GM20431 (cell line): ENCODE data around the gene MRM2.

Source experiments
- in situ Hi-C: fragments of 300-500 bp; cut with MseI, MboI; formaldehyde crosslinking; loops from one replicate; pipeline ENCODE4 v1.15.0; 2020; ENCODE audit warnings: low sequenced_read_pairs; ENCODE audit not compliant: unreplicated experiment

Gene MRM2

DNA sequence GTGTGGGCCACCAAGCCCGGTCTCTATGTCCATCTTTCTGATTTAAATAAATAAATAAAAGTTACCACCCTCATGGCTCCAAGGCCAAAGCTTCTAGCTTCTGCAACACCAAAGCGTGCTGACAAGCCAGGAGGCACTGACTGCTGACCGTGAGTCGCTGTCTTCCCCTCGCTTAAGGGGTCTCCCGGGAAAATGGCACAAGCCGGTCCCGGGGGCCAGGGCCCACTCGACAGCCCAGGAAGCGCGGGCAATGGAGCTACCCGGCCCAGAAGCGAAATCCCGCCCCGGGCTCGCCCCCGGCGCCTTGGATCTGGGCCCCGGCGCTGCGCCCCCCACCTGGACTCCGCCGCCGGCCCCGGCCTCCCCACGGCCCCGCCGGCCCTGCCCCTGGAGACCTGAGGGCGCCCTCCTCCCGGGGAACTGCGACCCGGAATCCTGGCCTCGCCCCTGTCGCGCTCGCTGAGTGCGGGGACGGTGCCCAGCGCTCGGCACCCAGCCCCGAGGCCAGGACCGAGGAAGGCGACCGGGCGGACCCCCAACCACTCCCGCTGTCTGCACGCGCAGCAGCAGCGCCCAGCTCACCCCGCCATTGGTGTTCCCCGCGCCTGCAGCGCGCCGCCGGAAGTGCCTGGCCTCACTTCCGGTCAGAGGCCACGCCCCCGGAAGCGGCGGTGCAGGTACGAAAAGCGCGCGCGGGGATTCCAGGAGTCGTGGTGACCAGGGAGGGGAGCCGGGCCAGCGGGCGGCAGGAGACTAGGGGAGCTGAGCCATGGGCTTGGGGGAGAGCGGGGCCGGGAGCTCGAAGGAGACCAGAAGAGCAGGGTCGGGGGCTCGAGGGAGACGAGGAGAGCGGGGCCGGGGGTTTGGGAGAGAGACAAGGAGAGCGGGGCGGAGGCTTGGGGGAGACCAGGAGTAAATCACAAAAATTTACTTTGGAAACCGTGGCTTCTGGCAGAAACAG, at the start of gene MRM2, which contains the start of gene NUDT1:
Gene MRM2, minus strand, starts transcription at position 626 of the 961 bp plus-strand sequence. Its CDS starts 36 bp downstream, at position 590.
Gene NUDT1, plus strand, starts transcription at position 647 of the 961 bp plus-strand sequence. CDS start 2,349 bp downstream, outside the sequence.
- in situ Hi-C loops, result loop anchor here (10.0 kb wide), 1 partner anchor 103 kb away; no protein-coding TSS in a partner anchor

DNA sequence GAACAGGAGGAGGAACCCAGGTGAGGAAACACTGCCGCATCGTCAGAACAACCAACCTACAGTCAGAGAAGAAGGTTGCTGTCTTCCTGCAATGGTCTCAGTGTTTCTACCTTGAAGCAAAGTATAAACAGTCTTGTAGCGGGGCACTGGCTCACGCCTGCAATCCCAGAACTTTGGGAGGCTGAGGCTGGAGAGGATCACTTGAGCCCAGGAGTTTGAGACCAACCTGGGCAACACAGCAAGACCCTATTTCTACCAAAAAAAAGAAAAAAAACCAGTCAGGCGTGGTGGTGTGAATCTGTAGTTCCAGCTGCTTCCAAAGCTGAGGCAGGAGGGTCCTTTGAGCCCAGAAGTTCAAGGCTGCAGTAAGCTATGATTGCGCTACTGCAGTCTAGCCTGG, 48.9 kb upstream of the MRM2 start:
- in situ Hi-C loops, result no loop called here

DNA sequence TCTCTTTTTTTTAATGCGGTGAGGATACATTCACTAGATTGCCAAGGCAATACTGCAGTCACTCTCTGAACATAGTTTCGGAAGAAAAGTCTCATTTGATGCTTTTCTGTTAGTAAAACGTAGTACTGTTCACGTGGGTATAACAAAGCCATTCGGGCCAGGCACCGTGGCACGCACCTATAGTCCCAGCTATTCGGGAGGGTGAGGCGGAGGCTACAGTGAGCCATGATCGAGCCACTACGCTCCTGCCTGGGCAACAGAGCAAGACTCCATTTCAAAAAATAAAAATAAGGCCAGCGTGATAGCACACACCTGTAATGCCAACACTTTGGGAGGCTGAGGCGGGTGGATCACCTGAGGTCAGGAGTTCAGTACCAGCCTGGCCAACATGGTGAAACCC, 47.6 kb upstream of the MRM2 start:
- in situ Hi-C loops, result no loop called here

DNA sequence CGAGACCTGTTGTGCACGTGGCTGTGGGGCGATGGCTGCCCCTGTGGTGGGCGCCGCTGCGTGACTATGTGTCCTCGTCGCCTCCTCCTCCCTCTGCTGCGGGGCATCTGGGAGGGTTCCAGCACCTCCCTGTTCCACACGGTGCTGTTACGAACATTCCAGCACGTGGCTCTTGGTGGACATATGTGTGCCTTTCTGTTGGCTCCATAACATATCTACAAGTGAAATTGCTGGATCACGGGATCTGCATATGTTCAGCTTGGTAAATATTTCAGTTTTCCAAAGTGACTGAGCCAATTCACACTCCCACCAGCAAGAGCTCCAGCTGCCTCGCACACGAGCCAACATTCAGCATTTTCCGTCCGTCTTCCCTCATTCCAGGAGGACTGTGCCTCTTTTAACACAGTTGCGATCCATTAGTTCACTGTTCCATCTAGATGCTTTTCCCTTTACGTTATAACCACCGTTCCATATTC, 47.1 kb upstream of the MRM2 start:
- in situ Hi-C loops, result no loop called here

DNA sequence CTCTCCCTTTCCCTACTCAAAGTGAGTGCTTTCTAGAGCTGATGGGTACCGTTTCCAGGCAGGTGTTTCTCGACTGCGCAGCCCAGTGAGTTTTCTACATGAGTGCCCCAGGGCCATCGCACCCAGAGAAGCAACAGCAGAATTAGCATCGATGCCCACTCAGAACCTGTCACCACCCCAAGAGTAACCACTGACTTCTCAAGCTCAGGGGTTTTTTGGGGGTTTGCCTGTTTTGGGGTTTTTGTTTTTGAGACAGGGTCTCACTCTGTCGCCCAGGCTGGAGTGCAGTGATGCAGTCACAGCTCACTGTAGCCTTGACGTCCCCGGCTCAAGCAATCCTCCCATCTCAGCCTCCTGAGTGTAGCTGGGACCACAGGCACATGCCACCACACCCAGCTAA, 46.5 kb upstream of the MRM2 start:
- in situ Hi-C loops, result no loop called here

DNA sequence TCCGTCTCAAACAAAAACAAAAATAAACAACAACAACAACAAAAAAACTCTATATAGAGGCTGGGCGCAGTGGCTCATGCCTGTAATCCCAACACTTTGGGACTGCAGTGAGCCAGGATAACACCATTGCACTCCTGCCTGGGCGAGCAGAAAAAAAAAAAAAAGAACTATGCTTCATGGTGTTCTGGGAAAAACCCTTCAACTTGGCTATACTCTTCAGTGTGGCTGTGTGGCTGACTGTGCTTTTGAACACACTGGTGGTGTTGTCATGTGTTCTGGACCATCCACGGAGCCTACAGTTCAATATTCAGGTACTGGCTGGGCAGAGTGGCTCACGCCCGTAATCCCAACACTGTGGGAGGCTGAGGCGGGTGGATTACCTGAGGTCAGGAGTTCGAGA, 45.7 kb upstream of the MRM2 start:
- in situ Hi-C loops, result no loop called here

DNA sequence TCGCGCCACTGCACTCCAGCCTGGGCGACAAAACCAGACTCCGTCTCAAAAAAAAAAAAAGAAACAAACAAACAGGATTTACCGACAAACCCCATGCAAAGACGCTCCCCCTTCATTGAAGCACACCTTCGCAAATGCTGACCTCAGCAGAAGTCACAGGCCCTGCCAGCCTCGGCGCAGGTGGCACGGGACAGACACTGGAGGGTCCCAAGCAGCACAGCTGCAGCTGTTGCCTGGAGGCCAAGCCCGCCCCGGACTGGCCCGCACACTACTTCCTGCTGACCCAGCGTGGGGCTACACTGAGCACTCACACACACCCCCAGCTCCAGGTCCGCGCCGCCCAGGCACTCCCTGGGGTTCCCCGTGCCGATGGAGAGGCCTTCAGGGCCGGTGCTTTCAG, 41.1 kb upstream of the MRM2 start:
- in situ Hi-C loops, result no loop called here

DNA sequence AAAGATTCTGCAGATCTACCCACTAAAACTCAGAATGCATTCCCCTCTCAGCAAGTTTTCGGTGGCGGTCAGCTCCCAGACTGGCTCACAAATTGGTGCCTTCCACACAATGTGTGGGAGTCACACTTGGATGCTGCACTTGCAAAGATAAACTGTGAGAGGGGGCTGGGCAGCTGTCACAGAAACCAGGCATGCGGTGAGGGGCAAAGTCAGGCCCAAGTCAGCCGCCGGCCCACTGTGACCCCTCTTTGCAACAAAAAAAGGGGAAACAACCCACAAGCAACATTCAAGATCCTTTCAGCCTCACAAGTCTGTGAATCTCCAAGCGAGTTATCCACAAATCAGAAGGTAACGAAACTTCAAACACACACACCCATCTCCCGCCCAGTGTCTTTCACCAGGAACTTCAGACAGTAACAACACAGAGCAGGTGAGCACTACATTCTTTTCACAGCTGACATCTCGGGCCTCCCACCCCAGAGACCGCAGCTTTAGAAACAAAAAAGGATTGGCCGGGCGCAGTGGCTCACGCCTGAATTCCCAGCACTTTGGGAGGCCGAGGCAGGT, 40.3 kb upstream of the MRM2 start:
- in situ Hi-C loops, result no loop called here

DNA sequence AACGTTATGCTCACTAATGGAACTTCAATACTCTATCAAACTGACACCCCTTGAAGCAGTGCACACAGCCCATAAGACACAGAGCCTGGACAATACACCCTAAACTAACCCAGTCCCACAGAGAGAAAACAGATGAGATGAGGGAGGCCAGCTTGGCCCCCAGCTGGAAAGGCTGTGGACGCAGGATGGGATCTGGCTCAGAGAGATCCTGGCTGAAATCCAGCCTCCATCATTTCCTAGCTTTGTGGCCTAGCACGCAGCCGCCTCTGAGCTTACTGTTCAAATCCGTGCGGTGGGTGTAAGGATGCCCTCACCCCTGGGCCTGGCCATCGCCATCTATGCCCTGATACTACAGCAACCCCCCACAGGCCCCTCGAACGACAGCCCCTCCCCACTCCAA, 39.5 kb upstream of the MRM2 start:
- in situ Hi-C loops, result no loop called here

DNA sequence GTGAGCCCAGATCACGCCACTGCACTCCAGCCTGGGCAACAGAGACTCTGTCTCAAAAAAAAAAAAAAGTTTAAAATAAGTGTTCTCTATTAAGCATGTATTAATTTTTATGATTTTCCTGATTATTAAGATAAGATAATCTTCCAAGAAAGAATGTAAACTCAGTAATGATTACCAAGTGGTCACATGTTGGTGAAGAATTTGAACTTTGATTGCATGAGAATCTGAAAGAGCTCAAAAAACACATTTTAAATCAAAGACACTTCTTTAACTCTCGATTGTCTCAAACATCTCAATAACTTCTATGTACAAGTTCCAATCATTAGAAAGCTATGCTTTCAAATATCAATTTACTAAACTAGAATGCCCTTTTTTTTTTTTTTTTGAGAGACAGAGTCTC, 38.4 kb upstream of the MRM2 start:
- in situ Hi-C loops, result no loop called here

DNA sequence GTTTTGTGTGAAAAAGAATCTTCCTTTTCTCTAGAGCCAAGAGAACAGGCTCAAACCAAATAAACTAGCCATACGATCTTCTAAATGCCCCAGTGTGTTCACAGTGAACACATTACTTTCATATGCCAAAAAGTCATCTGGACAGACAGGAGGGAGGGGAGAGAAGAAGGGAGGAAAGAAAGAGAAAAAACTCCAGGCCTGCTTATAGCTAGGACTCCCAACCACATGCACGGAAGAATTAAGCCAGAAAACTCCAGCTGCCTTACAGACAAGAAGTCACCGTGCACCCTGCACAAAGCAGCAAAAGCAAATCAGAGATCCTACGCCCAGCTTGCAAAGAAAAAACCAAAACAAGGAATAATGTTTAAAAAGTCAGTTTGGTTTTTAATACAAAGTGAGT, 37.9 kb upstream of the MRM2 start:
- in situ Hi-C loops, result no loop called here

DNA sequence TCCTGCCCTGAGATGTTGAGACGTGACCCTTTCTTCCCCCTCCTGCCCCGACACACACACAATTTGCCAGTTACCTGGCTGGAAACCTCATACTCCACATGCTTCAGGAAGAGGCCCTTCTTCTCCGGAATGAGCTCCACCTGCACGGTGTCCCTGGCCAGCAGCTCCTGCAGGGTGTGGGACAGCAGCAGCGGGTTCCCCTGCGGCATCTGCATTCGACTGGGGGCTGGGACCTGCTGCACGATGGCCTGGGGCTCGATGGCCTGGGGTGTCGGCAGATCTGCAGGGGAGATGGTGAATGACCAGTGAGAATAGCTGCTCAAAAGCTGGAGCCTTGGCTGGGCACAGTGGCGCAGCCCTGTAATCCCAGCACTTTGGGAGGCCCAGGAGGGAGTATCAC, 36.0 kb upstream of the MRM2 start:
- in situ Hi-C loops, result no loop called here

DNA sequence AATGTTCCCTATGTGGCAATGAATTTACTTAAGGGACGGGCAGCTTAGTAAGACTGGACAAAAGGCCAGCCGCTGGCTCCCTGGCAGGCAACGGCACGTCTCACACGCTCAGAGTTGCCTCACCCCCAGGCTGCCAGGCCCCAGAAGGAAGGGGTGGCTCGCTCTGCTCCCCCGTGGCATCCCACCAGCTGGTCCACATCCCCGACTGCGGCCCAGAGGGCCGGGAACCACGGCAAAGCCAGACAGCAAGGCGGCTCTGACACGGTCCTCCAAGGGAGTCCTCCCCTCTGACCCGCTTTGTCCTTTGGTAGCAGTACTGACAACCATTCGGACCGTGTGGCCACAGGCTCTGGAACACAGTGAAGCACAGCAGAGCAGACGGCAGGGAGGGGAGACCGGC, 34.1 kb upstream of the MRM2 start:
- in situ Hi-C loops, result no loop called here

DNA sequence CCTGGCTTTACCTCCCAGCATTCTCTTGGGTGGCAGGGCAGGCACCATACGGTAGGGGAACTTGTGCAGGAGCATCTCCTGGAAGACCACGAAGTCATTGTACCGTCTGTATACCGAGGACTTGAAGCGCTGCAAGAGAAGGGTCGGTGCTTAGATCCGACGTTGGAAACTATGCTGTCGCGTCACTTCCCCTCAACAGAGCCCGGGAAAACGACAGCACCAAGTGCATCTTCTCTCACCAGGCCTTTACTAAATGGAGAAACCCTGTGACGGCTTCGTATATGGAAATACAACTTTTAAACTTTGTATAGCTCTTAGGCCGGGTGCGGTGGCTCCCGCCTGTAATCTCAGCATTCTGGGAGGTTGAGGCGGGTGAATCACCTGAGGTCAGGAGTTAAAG, 33.1 kb upstream of the MRM2 start:
- in situ Hi-C loops, result no loop called here

DNA sequence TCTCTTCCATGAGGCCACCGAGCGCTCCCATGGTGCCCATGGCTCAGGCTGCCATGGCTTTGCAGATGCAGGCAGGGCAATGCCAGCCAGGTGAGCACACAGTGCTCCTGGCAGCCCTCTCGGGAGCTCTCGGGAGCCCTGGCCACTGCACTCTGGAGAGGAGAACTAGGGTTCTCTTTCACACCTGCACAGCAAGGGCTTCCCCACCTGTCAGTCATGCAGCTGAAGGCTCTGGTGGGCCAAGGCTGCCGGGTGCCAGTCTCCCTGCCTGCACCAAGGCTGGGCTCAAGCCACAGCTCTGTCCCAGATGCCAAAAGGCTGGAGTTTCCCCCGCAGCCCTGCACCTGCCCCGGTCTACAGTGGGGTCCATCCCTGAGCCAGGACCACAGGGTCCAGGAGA, 32.7 kb upstream of the MRM2 start:
- in situ Hi-C loops, result no loop called here

DNA sequence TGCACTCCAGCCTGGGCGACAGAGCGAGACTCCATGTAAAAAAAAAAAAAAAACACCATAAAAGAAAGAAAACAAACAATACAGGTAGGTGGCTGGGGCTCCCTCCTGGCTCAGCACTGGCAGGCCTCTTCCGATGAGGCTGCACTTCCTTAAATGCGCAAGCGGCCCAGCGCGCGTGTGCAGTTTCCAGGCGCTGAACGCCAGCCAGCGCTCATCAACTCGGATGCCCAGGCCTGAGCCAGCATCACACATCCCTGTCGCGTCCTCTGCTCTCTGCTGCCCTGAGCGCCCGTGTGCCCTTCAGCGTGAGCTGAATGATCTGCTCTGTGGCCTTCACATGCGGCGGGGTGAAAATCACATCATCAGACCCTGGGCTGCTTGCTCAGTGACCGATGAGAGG, 31.9 kb upstream of the MRM2 start:
- in situ Hi-C loops, result no loop called here

DNA sequence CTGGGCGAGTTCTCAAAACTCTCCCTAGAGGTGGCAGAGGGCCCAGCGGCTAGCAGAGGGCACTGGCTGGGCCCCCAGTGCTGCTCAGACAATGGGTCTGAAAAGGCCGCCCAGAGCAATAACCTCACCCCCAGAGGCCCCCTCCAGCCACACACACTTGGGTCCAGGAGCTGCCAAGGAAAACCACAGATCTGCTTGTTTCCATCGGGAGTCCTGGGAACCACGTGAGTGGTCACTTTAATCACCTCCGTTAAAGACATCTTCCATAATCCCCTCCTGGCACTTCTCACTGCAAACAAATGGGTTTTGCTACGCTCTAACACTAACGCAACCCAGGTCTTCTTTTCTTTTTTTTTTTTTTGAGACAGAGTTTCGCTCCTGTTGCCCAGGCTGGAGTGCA, 30.0 kb upstream of the MRM2 start:
- in situ Hi-C loops, result no loop called here

DNA sequence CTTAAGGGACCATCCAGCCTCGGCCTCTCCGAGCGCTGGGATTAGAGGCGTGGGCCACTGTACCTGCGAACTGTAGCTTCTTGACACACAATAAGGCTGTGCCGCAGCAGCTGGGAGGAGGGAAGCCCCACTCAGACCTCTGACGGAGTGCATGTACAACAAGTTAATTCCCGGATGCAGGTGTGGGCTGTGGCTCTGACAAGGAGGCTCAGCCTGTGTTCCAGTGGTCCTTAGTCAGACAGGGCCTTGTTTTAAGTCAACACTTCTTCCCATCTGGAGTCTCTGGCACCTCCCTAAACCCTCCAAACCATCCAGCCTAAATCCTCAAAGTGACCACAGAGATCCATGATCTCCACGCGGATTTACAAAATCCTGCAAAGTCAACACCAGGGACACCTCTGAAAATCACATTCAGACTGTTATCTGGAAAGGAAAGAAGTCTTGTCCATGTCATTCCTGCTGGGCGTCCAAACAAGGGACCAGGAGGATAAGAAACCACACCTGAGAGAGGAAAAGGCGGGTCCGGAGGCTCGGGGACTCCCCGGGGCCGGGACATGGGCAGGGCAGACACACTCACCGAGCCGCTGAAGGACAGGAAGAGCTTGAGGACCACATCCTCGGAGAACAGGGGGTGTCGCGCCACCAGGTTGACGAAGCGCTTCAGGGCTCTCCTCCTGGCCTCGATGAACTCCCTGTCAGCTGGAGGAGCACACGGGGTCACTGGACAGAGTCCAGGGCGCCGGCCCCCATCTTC, 29.4 kb upstream of the MRM2 start:
- in situ Hi-C loops, result no loop called here

DNA sequence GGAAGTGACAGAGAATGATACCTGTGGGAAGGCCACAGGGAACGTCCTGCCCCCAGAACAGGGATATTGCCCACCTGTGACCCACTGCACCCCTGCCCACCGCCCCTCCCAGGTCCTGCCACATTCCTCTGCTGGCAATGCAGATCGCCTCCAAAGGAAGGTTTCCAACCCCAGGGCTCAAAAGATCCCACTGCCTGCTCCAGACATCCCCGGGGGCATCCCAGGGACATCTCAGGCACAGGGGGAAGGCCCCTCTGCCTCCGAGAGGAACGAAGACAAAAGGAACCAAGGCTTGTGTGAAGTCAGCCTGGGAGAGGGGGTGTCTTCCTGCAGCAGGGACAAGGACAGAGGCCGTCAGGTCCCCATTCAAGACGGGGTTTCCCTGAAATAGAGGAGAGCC, 28.5 kb upstream of the MRM2 start:
- in situ Hi-C loops, result no loop called here

DNA sequence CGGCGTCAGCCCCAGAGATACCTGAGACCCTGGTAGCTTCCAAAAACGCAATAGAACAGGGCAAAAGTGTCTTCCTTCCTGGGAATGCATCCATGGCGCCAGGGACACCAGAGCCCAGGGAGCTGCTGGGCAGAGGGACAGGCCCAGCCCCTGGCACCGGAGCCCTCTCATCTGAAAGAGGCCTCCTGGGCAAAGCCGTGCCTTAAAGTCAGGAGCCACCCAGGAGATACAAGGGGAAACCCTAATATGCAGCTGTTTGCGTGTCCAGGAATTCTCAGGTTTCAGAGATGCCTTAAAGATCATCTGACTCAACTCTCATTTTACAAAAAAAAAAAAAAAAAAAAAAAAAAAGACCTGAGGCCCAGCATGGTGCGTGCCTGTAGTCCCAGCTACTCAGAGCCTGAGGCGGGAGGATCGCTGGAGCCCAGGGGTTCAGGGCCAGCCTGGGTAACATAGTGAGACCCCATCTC, 28.0 kb upstream of the MRM2 start:
- in situ Hi-C loops, result no loop called here
